HEK293 (cell line): ENCODE results near the gene AXIN1.
A peak's percentile ranks its signal among the peaks of the same experiment; 100 is the strongest.
"Not testable (repeated sequence)": the region's sequence is repeated elsewhere in the genome, so short reads cannot be mapped to it uniquely, and the experiment has no call there.

Source experiments
- CTCF ChIA-PET: fragments of 350-600 bp; formaldehyde crosslinking; extraction: SDS; loops from one replicate; lab custom pipeline; 2021; ENCODE audit warnings: antibody characterized with exemption; lab: Yijun Ruan, JAX
- POLR2A ChIA-PET: fragments of 300-600 bp; formaldehyde crosslinking; extraction: SDS; loops from one replicate; lab custom pipeline; 2020; ENCODE audit warnings: antibody characterized with exemption, inconsistent platforms; lab: Yijun Ruan, JAX
- H3K27ac ChIP-seq: fragments of 200-500 bp; sonication (Bioruptor generic); 2 replicates; pipeline ENCODE4 v1.5.1; 2014; ENCODE audit warnings: low read depth, low read length, control low read depth, inconsistent platforms; ENCODE audit errors: extremely low read depth
- H3K36me3 ChIP-seq, 2 experiments: fragments of 200-500 bp in 1 of 2; sonication (Bioruptor generic) in 1 of 2; 1 replicate in 1 of 2; 2 replicates in 1 of 2; pipeline ENCODE4 v1.5.1; 2014 to 2017; ENCODE audit warnings: inconsistent platforms in 2 of 2, low read length in 2 of 2; ENCODE audit not compliant: control insufficient read depth in 2 of 2, insufficient read depth in 1 of 2
- H3K4me1 ChIP-seq: fragments of 200-500 bp; sonication (Bioruptor generic); 2 replicates; pipeline ENCODE4 v1.5.1; 2014; ENCODE audit warnings: mild to moderate bottlenecking, low read length, inconsistent platforms; ENCODE audit not compliant: control insufficient read depth, insufficient read depth
- H3K4me3 ChIP-seq: 2 replicates; pipeline ENCODE4 v1.5.1; 2011; ENCODE audit warnings: low read depth, mild to moderate bottlenecking, control low read depth, low read length, moderate library complexity
- H3K9me3 ChIP-seq: fragments of 200-500 bp; sonication (Bioruptor generic); 2 replicates; pipeline ENCODE4 v1.5.1; 2014; ENCODE audit warnings: low read depth, low read length, inconsistent platforms; ENCODE audit not compliant: control insufficient read depth, insufficient read depth
- EGR2 ChIP-seq: fragments of 450-650 bp; formaldehyde crosslinking; IDR thresholded peaks from 2 replicates; pipeline ENCODE4 v1.5.1; 2016; ENCODE audit warnings: low read depth, missing biosample characterization, missing genetic modification characterization
- HIC1 ChIP-seq: fragments of 450-650 bp; formaldehyde crosslinking; IDR thresholded peaks from 2 replicates; pipeline ENCODE4 v1.5.1; 2016; ENCODE audit warnings: missing biosample characterization, missing genetic modification characterization
- ZFHX2 ChIP-seq: fragments of 450-650 bp; formaldehyde crosslinking; conservative IDR thresholded peaks from 2 replicates; pipeline ENCODE4 v1.5.1; 2016; ENCODE audit warnings: missing biosample characterization, missing genetic modification characterization
- ZNF280D ChIP-seq: fragments of 450-650 bp; formaldehyde crosslinking; IDR thresholded peaks from 2 replicates; pipeline ENCODE4 v1.5.1; 2016; ENCODE audit warnings: missing biosample characterization, missing genetic modification characterization
- ZNF488 ChIP-seq: fragments of 450-650 bp; formaldehyde crosslinking; IDR thresholded peaks from 2 replicates; pipeline ENCODE4 v1.5.1; 2016; ENCODE audit warnings: missing biosample characterization, missing genetic modification characterization
- ZNF600 ChIP-seq: fragments of 450-650 bp; formaldehyde crosslinking; IDR thresholded peaks from 2 replicates; pipeline ENCODE4 v1.5.1; 2016; ENCODE audit warnings: missing biosample characterization, missing genetic modification characterization
- ZNF707 ChIP-seq: fragments of 450-650 bp; formaldehyde crosslinking; IDR thresholded peaks from 2 replicates; pipeline ENCODE4 v1.5.1; 2016; ENCODE audit warnings: missing biosample characterization, missing genetic modification characterization
- TF ChIP-seq, protein P1 (sequence below): fragments of 450-650 bp; formaldehyde crosslinking; IDR thresholded peaks from 2 replicates; pipeline ENCODE4 v1.5.1; 2016; ENCODE audit warnings: missing biosample characterization, missing genetic modification characterization

Gene AXIN1

DNA sequence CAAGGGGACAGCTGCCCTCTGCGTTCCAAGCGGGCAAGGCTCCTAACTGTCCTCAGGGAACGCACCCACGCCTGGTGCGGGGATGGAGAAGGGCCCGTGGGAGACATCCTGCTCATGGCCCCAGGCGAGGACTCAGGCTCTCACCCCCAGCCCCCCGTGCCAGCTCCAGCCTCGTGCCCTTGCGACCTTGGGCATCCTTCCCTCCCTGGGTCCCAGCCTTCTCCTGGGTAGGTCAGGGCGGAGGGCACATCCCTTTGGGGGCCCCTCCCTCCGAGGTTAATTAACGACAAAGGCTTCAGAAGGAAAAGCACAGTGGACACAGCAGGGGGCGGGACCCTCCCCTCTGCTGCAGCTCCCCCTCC is 26.3 kb upstream of the AXIN1 start:
- H3K4me1 ChIP-seq, result no peaks in the 10 kb centered on the region
- TF ChIP-seq, protein P1, sequence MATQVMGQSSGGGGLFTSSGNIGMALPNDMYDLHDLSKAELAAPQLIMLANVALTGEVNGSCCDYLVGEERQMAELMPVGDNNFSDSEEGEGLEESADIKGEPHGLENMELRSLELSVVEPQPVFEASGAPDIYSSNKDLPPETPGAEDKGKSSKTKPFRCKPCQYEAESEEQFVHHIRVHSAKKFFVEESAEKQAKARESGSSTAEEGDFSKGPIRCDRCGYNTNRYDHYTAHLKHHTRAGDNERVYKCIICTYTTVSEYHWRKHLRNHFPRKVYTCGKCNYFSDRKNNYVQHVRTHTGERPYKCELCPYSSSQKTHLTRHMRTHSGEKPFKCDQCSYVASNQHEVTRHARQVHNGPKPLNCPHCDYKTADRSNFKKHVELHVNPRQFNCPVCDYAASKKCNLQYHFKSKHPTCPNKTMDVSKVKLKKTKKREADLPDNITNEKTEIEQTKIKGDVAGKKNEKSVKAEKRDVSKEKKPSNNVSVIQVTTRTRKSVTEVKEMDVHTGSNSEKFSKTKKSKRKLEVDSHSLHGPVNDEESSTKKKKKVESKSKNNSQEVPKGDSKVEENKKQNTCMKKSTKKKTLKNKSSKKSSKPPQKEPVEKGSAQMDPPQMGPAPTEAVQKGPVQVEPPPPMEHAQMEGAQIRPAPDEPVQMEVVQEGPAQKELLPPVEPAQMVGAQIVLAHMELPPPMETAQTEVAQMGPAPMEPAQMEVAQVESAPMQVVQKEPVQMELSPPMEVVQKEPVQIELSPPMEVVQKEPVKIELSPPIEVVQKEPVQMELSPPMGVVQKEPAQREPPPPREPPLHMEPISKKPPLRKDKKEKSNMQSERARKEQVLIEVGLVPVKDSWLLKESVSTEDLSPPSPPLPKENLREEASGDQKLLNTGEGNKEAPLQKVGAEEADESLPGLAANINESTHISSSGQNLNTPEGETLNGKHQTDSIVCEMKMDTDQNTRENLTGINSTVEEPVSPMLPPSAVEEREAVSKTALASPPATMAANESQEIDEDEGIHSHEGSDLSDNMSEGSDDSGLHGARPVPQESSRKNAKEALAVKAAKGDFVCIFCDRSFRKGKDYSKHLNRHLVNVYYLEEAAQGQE, result no peak
- TF ChIP-seq ZNF707 (no peak), ZNF280D (tag by site-specific recombination) (no peak), HIC1 (tag by site-specific recombination) (peak; percentile 27; the same call in 1 of the 2 replicates), ZFHX2 (tag by site-specific recombination) (0 out of 2 replicates have a peak, but pooled peaks have one; percentile 29)
- peaks cover 0 to 34% of the 10 kb centered on the region in 2 experiments; a peak in 1 of 3 replicates for H3K36me3 ChIP-seq
- no peak overlapping the region for H3K4me3 ChIP-seq
- ChIA-PET POLR2A (no interaction called here), CTCF (interaction anchor here (1.0 kb wide), 1 partner anchor 8 kb away, joined by 3 read pairs; the partner anchor contains the start of gene MRPL28)
- H3K27ac ChIP-seq, result no peak overlapping the region
- H3K9me3 ChIP-seq, result no peaks in the 10 kb centered on the region

DNA sequence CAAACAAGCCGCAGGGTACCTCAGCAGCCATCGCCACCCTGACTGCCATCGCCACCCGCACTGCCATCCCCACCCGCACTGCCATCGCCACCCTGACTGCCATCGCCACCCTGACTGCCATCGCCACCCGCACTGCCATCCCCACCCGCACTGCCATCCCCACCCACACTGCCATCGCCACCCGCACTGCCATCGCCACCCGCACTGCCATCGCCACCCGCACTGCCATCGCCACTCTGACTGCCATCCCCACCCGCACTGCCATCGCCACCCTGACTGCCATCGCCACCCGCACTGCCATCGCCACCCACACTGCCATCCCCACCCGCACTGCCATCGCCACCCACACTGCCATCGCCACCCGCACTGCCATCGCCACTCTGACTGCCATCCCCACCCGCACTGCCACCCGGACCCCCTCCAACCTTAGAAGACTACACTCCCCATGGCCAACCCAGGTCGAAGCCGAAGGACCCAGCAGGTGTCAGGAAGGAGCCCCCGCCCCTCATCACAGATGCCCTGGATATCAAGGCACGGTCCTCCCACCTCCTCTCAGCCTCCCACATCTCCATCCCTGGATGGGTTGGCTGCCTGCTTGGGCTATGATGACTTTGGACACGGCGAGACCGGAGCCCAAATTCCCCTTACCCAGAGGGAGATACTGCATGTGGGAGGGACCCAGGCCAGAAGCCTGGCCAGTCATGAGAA is 25.7 kb upstream of the AXIN1 start:
- H3K9me3 ChIP-seq, H3K27ac ChIP-seq, POLR2A ChIA-PET, H3K4me3 ChIP-seq, H3K4me1 ChIP-seq: not testable (repeated sequence)
- CTCF ChIA-PET, result interaction anchor here (1.0 kb wide), 1 partner anchor 8 kb away, joined by 3 read pairs; the partner anchor contains the start of gene MRPL28
- H3K36me3 ChIP-seq, result peaks cover 0 to 40% of the 10 kb centered on the region in 2 experiments; a peak in 1 of 3 replicates
- peak; percentile 59 for TF ChIP-seq ZFHX2 (tag by site-specific recombination)
- peak; percentile 60; the same call in 1 of the 2 replicates for TF ChIP-seq EGR2 (tag by site-specific recombination)
- peak; percentile 47; the same call in 1 of the 2 replicates for TF ChIP-seq HIC1 (tag by site-specific recombination)

GRCh38 chr16:377419-377951 is 25.0 kb upstream of the AXIN1 start:
- no peaks in the 10 kb centered on the region for H3K9me3 ChIP-seq
- ChIA-PET POLR2A (interaction anchor here (0.6 kb wide), 1 partner anchor 704 kb away, joined by 4 read pairs; no protein-coding TSS in a partner anchor), CTCF (no interaction called here)
- no peaks in the 10 kb centered on the region for H3K4me1 ChIP-seq
- no peak overlapping the region for H3K27ac ChIP-seq
- no peak overlapping the region for H3K4me3 ChIP-seq
- H3K36me3 ChIP-seq, result peaks cover 0 to 47% of the 10 kb centered on the region in 2 experiments; a peak in 1 of 3 replicates
- TF ChIP-seq ZNF488 (tag by site-specific recombination) (no peak), ZNF600 (tag by site-specific recombination) (peak; percentile 52; the same call in 1 of the 2 replicates), EGR2 (tag by site-specific recombination) (0 out of 2 replicates have a peak, but pooled peaks have one; percentile 3)
